ELR (cell line): ENCODE data around the gene CLTCL1.

Source experiments
- DNase-seq: peaks from one replicate; pipeline ENCODE4 v3.0.0-alpha.2; 2015; ENCODE audit warnings: low read depth

The CLTCL1 gene

DNA sequence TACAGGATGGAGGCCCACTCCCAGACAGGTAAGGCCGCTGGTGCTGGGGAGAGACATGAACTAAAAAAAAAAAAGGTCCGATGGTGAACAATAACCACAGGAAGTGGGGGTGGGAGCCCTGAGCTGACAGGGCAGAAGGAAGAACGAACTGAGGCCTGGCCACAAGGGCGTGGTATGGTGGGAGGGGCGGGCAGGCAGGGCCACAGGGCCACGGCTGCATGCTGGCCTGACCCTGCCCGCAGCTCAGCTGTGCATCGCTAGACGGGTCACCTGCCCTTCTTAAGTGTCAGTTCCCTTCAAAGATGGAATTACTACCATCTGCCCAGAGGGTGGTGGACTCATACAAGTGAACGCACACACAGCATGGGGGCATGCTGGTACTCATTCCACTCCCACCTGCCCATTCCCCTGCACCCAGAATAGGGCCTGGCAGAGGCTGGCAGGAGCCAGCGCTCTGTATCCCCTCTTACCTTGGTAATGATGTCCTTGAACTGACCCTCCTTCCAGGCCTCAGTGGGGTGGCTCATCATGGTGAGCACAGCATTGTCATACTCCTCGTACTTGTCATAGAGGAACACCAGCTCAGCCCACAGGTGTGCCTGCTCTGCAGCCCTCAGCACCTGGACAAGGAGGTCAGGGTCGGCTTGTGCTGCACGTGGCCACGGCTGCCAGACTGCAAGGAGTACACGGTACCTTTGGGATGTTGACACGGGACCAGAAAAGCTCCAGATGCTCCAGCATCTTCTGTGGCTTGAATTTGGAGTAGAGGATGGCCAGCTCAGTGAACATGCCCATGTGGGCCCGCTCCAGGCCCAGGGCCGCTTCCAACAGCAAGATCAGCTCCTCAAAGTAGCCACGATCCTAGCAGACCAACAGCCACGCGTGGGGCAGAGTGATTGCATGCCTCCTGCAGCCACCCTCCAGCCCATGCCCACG, 95.5 kb downstream of the CLTCL1 start:
- DNase-seq: no peak

DNA sequence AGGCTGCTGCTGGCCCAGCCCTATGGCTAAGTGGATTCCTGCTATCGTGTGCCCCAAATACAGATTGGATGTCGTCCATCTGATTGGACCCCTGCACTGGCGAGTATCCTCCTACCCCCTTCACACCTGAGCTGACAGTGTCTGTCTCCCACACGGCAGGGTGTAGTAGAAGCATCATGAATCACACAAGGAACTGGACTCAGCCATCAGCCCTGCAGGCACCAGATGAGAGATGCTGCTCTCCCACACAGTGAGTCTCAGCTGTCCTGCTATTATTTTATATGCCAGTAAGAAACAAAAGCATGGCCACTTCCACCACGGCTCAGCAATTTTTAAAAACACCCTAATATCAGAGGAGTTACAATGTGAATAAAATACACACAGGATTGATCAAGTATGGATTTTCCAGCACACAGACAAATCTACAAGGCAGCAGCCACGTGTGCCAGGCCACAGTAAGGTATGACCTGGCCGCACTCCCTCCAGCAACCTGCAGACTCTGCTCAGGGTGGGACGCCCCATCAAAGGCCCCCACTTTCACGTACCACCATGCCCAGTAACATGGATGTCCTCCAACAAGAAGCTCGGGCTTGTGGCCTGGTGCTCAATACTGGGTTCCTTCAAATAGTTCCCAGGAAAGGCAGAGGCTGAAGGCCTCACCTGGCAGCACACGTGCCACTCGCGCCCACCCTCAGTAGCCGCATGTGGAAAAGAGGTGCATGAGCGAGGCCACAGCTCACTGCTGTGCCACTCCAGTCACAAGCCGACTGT, 96.6 kb downstream of the CLTCL1 start:
- DNase-seq: no peak

DNA sequence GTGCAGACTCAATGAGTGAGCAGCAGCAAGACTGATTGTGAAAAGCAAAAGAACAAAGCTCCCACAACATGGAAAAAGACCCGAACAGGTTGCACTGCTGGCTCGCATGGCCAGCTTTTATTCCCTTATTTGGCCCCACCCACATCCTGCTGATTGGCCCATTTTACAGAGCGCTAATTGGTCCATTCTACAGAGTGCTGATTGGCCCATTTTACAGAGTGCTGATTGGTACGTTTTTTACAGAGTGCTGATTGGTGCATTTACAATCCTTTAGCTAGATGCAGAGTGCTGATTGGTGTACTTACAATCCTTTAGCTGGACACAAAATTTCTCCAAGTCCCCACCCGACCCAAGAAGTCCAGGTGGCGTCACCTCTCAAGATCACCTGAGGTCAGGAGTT, 97.6 kb downstream of the CLTCL1 start:
- DNase-seq: no peak

DNA sequence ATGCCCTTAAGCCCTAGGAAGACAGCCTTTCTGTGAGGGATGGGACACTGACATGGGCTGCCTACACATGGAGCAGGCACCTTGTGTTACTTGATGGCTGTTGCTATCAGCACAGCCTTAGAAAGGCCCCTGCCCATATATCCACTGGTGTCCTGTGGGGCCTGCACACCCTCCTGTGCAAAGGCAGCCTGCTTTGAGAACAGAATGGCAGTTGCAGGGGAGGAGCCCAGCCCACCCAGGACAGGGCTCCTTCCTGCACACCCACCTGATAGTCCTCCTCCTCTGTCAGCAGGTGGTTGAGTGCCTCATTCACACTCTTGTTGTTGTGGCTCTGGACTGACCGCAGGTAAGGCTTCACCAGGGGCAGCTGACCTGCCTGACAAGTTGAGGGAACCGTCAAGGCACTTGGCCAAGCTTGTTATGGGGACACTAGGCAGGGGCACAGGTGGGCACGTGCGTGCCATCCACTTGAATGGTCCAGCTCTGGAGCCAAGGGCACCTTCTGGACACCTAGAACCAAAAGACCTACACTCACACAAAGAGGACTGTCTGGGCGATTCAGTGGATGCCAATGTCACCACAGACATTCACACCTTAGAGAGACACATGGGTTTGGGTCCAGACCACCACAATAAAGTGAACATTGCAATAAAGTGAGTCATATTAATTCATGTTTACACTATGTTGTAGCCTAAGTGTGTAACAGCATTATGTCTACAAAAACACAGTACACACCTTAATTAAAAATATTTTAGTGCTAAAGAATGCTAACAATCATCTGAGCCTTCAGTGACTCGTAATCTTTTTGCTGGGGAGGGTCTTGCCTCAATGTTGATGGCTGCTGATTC, 103.6 kb downstream of the CLTCL1 start:
- no peak for DNase-seq

DNA sequence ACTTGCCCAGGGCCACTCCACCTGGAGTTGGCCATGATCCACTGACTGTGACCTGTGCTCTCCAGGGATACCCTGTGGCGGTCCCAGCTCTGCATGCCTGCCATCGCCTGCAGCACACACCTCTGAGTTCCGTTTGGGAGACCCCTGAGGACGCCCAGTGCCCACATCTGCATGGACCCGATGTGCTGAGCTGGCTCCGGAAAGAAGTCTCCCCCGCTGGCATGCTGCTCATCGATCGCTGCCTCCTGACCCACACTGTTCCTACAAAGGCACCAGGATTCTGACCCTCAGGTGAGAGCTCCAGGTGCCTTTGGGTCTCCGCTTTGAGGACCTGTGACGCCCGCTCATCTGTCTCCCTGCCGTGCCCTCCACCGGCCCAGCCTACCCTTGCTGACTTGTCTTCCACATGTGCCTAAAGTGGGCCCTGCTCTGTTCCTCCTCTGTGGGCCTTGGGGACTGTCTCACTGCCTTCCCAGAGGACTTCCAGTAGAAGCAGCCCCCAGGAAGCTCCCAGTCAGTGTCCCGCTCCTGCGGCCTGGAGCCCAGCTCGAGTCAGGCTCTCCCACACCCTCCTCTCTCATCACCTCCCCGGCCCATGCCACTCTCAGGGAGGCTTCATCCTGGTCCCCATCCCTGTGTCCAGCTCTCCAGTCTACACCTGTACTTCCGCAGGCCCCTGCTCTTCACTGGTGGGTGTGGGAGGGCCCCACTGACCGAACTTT, 107.1 kb downstream of the CLTCL1 start:
- DNase-seq: no peak

DNA sequence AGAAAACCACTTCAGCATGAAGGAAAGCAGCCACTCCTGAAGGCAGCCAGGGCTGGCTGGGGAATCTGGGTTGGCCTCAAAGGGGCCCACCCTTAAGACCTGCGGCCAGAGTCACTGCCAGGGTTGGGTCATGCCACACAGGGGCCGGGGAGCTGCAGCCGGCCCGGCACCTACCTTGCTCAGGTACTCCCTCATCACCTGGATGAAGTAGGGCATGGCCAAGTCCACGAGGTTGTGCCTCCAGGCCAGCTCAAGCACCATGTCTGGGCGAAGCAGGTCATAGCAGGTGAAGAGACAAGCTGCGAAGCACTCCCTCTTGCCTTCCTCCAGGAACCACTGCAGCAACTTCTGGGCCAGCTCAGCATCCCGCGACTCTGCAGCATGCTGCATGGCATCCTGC, 108.3 kb downstream of the CLTCL1 start:
- DNase-seq: no peak

DNA sequence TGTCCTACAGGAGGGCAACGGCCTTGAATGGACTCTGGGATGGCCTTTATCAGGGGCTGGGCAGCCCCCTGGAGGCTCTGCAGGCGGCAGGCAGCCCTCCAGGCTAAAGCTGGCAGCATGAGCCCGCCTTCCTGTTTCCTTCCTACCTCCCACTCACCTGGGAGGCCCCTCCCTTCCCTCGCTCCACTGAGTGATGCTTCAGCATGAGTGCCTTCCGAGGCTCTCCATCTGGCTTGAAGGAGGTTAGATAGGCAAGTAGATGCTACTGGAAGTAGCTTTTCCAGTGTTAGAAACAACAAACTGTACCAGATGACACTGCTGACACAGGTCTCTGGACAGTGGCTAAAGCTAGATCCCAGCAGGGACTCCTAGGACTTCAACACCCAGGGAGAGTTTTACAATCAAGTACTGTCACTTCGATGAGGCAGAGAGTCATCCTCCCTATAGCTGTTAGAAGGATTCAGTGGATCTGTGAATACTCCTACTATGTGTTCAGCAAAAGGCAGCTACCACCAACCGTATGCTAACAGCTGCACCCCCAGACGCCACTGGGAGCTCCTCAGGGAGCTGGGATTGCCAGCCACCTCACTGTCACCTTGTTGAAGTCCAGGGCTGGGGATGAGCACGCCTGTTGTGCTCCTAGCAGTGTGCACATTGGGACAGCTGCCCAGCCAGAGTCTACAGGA, 108.9 kb downstream of the CLTCL1 start:
- DNase-seq: no peak

DNA sequence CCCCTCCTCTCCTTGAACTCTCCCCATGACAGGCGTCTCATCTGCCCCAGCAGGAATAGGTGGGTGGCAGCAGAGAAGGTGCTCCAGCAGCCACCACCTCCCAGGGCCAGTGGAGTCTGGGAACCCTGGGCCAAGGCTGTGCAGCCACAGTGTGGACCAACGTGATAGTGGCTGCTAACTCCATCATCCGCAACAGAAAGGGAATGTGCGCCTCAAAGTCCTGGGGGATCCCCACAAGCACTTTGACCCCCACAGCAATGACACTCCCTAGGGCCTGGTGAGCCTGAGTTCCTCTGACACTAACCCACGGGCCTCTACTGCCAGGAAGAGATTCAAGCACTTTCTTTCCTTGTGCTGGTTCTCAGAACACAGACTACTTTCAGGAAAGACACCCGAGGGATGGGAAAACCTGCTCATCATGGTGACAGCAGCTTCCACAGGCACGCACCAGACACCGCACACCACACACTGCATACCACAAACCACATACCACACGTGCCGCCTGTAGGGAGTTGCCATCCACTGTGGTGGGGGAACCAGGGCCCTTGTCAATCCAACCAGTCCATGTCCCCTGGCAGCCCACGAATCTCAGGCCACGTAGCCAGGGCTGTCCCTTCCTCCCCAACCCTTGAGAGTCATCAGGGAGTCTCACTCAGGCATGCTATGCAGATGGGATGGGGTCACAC, 109.6 kb downstream of the CLTCL1 start:
- no peak for DNase-seq

DNA sequence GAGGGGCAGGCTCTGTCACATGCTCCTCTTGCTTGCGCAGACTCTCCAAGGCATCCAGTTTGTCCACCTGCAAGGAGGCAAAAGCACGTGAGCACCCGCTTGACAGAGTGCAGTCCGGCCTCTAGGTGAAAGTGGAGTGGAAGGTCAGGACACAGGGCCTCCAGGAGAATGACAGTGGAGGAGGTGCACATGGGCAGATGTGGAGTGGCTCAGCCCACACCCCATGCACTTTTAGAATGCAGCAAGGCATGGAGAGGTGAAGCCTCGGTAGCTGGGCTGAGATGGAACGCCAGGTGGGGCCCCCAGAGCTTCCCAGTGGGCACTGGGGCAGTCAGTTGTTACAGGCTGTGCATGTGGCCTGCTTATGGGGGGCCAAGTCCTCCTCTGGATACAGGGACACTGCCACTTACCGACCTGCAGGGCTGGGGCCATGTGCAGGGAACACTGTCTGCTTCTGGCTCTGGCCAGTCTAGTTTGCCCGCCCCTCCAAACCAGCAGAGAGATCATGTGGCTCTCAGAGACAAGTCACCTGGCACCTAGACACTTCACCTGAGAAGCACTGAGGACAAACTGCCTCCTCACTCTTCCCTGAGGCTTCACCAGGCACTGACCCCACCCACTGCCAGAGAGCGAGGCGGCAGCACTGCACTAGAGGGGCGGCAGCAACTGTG, 110.6 kb downstream of the CLTCL1 start:
- DNase-seq: no peak

DNA sequence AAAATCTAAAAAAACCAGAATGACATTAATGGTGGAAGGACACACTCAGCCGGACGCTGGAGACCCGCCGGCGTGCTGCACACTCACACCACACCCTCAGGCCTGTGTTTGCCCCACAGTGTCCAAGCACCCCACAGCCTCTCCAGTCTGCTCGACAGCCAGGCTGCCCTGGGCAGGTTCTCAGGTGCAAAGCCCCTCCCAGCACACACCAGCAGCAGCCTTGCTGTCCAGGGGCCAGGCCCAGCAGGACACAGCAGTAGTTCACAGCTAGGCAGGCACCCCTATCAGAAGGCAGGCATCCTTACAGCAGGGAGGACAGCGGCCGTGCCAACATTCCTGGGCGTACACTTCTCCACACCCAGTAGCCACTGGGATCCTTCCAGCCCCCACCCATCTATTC, 111.3 kb downstream of the CLTCL1 start:
- no peak for DNase-seq

DNA sequence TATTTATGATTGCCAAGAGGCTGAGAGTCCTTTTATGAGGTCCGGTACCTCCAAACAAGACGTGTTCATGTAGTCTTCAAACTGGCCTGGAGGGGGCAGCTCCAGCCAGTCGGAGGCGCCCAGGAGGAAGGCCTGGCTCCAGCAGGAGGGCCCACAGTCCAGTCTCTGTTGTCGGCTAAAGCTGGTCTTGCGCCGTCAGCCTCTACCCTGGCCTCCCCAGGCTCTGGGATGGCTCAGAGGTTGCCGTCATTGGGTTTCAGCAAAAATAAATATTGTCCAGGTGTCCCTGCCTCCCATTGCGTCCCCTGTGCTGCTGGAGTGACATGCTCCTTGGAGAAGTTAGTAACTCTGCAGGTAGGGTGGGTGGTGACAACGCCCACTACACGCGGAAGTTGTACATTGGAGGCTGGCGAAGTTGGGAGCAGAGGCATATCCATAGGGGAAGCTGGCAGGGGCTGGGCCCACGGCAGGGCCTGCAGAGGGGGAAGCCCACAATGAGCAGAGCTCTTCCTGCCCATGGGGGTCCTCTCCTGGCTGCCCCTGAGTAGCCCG, 111.9 kb downstream of the CLTCL1 start:
- DNase-seq: peak; percentile 86

DNA sequence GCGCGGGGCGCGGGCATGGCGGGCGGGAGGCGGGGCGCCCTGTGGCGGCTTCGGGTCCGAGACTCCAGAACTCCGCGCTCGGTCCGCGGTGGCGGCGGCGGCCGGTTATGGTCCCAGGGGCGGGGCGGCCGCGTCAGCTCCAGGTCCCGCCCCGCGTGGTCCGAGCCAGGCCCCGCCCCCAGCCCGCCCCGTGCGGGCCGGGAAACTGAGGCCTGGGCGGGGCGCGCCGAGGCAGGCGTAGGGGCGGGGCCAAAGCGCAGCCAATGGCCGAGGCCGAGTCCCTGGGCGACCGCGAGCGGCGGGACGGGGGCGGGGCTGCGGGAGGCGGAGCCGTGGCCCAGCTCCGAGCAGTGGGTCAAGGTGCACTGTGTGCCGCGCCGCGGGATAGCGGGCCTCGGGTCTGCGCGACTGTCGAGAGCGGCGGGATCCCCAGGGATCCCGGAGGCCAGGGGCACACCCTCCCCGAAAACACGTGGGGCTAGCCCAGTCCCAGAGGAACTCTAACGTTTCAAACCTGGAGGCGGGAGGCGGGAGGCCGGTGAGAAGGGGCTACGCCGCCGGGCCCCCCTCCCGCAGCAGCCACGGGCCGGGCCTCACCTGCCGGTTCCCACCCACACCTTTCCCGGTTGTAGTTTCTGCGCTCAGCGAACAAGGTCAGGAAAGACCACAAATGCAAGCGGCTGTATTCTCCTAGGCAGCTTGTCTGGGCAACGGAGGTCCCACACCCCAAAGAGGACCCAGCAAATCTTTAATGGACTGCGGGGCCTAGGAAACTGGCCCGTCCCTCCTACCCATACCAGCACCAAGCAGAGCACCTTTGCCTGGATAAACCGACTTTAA, 112.6 kb downstream of the CLTCL1 start, which contains the start of gene SLC25A1:
SLC25A1 (minus strand) TSS at position 80 of the 840 bp plus-strand sequence; CDS start at position 17, 63 bp downstream.
- peak; percentile 90 for DNase-seq

DNA sequence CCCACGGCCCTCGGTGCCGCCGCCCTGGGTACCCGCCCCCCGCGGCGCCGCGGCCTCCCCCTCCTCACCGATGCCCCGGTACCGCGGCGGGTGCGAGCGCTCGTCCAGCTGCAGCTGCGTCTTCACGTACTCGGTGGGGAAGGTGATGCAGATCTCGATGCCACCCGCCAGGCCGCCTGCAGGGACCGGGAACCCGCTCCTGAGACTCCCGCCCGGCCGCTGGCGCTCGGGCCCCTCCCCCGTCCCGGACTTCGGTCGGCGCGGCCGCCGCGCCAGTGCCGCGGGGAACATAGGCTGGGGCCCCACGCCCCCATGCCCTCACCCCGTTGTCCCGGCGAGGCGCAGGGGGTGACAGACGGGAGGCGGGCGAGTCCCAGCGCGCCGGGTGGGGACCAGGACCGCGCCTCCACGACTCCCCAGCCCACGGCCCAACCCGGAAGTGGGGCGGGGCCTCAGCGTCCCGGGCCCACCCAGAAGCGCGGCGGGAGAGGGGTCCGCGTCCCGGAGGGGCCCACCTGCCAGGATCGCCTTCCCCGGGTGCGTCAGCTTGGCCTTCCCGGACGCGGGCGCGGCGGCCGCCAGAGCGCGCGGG, 113.4 kb downstream of the CLTCL1 start:
- peak; percentile 58 for DNase-seq

DNA sequence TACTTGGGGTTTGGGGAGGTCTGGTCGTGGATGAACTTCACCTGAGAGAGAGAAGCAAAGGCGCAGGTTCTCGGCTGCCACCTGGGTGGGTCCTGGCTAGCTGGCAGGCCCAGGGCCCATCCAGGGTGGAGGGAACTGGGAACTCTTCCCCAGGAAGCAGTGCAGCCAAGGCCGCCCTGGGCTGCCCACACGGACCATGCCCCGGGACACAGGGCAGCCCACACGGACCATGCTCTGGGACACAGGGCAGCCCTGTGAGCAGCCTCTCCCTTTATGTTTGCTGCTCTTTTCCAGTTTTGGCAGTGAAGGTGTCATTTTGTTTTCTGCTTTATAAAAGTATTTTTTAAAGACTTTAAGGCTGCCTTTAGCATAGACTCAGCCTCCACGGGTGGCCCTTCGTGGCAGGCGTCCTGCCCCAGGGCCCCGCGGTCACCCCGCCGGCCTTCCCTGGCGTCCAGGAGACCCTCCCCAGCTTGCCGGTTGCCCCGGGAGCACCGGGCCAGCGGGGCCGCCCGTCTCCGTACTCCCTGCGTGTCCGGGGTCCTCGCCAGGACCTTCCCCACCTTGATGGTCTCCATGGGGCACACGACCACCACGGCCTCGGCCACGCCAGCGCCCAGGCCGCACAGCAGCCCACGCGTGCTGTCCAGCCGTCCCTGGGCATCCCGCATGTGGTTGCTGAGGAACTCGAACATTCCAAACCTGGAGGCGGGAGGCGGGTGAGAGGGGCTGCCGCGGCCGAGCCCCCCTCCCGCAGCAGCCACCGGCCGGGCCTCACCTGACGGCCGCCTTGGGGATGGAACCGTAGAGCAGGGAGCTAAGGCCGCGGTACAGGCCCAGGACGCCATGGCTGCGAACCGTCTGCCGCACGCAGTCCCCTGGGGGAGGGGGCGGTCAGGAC, 114.1 kb downstream of the CLTCL1 start:
- peak; percentile 26 for DNase-seq

DNA sequence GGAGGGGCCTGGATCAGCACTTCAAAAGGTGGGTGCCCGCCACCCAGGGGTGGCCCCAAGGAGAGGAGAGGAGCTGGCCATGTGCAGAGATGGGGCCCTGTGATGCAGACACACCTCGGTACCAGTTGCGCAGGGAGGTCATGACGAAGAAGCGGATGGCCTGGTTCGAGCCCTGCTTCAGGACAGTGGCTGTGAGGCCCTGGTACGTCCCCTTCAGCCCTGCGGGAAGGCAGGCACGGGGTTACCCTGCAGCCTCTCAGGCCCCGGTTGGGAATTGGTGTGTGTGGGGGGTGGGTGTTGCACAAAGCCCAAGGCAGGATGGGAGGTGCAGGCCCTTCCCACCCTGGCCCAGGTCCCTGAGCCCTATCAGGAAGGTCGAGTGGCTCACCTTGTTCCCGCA, 114.8 kb downstream of the CLTCL1 start:
- DNase-seq: no peak

DNA sequence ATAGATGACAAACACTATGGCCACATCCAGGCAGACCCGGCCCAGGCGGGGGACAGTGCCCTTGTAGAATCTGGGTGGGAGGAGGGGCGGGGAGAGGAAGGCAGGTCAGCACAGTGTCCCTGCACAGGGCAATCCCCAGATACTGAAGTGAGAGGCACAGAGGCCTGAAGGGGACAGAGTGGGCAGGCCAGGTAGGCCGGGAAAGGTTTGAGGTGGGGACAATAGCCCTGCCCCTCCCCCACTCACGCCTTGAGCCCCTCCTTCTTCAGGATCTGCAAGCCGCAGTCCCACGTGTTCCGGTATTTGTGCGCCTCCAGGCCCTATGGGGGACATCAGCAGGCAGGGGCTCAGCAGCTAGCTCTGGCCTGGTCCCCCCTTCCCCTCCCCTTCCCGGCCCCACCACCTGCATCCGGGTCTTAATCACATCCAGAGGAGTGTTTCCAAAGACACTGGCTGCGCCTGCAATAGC, 115.3 kb downstream of the CLTCL1 start:
- DNase-seq: no peak
